Astrocyte (in vitro differentiated cells and primary cell): ENCODE results near the gene GEN1.

ENCODE experiments used
- EZH2 ChIP-seq: IDR thresholded peaks from 2 replicates; pipeline ENCODE4 v1.6.1; 2012; ENCODE audit warnings: mild to moderate bottlenecking, low read length, inconsistent platforms; ENCODE audit not compliant: insufficient read depth
- TF ChIP-seq, protein P1 (sequence below): IDR thresholded peaks from 2 replicates; pipeline ENCODE4 v1.5.1; 2011; ENCODE audit warnings: low read depth, mild to moderate bottlenecking, inconsistent platforms, low read length, moderate library complexity; ENCODE audit not compliant: insufficient read depth

DNA sequence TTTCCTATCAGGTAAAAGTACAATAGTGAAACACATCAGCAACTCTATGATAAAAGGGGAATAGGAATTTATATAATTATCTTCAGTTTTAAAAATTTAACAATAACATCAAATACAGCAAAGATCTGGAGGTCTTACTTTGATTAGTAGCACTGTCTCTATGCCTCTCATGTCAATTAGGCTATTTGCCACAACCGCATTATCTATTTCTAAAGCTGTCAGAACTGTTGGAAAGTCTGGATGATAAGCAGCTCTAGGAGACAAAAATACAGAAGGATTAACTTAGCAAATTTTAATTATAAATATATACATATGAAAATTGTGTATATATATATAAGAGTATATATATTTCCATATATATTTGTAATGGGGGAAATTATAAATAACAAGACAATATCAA lies 45.4 kb upstream of the GEN1 start:
- TF ChIP-seq, protein P1, sequence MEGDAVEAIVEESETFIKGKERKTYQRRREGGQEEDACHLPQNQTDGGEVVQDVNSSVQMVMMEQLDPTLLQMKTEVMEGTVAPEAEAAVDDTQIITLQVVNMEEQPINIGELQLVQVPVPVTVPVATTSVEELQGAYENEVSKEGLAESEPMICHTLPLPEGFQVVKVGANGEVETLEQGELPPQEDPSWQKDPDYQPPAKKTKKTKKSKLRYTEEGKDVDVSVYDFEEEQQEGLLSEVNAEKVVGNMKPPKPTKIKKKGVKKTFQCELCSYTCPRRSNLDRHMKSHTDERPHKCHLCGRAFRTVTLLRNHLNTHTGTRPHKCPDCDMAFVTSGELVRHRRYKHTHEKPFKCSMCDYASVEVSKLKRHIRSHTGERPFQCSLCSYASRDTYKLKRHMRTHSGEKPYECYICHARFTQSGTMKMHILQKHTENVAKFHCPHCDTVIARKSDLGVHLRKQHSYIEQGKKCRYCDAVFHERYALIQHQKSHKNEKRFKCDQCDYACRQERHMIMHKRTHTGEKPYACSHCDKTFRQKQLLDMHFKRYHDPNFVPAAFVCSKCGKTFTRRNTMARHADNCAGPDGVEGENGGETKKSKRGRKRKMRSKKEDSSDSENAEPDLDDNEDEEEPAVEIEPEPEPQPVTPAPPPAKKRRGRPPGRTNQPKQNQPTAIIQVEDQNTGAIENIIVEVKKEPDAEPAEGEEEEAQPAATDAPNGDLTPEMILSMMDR = no peak
- no peak for TF ChIP-seq EZH2
